Measurements from ENCODE around the gene THRSP.
"Not testable (repeated sequence)": the region's sequence is repeated elsewhere in the genome, so short reads cannot be mapped to it uniquely, and the experiment has no call there.

THRSP gene, protein sequence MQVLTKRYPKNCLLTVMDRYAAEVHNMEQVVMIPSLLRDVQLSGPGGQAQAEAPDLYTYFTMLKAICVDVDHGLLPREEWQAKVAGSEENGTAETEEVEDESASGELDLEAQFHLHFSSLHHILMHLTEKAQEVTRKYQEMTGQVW

DNA sequence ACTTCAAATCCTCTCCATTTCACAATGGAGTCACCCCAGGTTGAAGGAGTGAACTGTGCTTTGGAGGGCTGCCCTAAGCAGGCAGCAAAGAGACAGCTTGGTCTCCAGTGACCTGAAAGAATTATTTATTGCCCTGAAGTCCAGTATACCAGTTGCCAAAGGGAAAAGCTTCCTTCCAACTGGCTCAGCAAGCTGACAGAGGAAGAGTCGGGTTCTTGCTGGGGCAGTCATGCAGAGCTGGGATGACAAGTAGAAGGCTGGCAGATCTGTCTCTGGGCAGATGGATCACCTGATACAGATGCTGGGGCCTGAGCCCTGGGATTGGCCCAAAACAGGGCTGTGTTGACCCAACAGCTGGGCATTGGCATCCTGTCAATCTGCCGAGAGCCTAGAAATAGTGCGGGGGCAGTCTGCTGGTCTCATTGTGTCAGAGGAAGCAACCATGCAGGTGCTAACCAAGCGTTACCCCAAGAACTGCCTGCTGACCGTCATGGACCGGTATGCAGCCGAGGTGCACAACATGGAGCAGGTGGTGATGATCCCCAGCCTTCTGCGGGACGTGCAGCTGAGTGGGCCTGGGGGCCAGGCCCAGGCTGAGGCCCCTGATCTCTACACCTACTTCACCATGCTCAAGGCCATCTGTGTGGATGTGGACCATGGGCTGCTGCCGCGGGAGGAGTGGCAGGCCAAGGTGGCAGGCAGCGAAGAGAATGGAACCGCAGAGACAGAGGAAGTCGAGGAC lies at the start of gene THRSP:
Gene THRSP, plus strand, starts transcription at position 422 of the 742 bp plus-strand sequence. Its CDS starts 21 bp downstream, at position 443.
- H3K27ac Mint-ChIP-seq: no peak within 1 kb of the TSS
- H3K4me1 Mint-ChIP-seq (ENCODE audit: low read depth): no peaks in the 10 kb centered on the region
- no peak within 1 kb of the TSS for H3K4me3 Mint-ChIP-seq
- DNase-seq (ENCODE audit: low spot score): no peak
- no peaks in the 10 kb centered on the region for H3K27me3 Mint-ChIP-seq (ENCODE audit: low read depth)
- no peaks in the 10 kb centered on the region for H3K9me3 Mint-ChIP-seq
- peaks cover 13% of the 10 kb centered on the region for H3K36me3 Mint-ChIP-seq (ENCODE audit: low read depth)

DNA sequence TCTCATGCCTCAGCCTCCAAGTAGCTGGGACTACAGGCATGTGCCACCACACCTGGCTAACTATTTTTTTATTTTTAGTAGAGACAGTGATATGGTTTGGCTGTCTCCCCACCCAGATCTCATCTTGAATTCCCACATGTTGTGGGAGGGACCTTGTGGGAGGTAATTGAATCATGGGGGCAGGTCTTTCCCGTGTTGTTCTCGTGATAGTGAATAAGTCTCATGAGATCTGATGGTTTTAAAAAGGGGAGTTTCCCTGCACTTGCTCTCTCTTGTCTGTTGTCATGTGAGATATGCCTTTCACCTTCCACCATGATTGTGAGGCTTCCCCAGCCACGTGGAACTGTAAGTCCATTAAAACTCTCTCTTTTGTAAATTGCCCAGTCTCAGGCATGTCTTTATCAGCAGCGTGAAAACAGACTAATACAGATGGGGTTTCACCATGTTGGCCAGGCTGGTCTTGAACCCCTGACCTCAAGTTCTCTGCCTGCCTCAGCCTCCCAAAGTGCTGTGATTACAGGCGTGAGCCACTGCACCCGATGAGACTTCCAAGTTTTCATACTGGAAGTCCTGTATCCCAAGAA lies 48.6 kb upstream of the THRSP start:
- H3K27ac Mint-ChIP-seq; H3K4me1 Mint-ChIP-seq (ENCODE audit: low read depth); H3K27me3 Mint-ChIP-seq (ENCODE audit: low read depth); H3K4me3 Mint-ChIP-seq; DNase-seq (ENCODE audit: low spot score); H3K36me3 Mint-ChIP-seq (ENCODE audit: low read depth); H3K9me3 Mint-ChIP-seq: not testable (repeated sequence)

GRCh38 chr11:78015878-78016277 lies 47.8 kb upstream of the THRSP start:
- Mint-ChIP-seq H3K4me3 (no peak overlapping the region), H3K36me3 (ENCODE audit: low read depth) (no peaks in the 10 kb centered on the region), H3K9me3 (no peaks in the 10 kb centered on the region), H3K27me3 (ENCODE audit: low read depth) (peaks cover 7% of the 10 kb centered on the region), H3K4me1 (ENCODE audit: low read depth) (no peaks in the 10 kb centered on the region), H3K27ac (no peak overlapping the region)
- no peak for DNase-seq (ENCODE audit: low spot score)

GRCh38 chr11:78019808-78020207 lies 43.9 kb upstream of the THRSP start:
- H3K4me1 Mint-ChIP-seq (ENCODE audit: low read depth): peaks cover 3% of the 10 kb centered on the region
- no peak overlapping the region for H3K4me3 Mint-ChIP-seq
- H3K27me3 Mint-ChIP-seq (ENCODE audit: low read depth): peaks cover 22% of the 10 kb centered on the region
- no peak overlapping the region for H3K27ac Mint-ChIP-seq
- H3K9me3 Mint-ChIP-seq: no peaks in the 10 kb centered on the region
- H3K36me3 Mint-ChIP-seq (ENCODE audit: low read depth): no peaks in the 10 kb centered on the region
- no peak for DNase-seq (ENCODE audit: low spot score)

DNA sequence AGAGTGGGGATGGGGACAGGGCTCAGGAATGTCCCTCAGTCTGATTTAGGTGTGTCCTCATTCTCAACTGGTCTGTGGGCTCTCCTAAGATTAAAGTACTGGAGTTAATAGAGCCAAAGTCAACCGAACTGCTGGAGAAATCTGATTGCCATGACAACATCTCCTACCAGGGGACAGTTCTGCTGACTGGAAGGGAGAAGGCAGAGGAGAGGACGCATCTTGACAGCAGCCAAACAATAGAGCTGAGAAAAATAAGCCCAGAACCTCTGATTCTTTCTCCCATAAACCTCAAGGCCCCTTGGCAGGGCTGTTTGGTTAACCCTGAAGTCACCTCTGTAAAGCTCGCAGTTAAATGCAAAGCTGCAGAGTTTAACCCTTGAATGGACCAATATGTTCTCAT lies 43.4 kb upstream of the THRSP start:
- Mint-ChIP-seq H3K27me3 (ENCODE audit: low read depth) (peaks cover 22% of the 10 kb centered on the region), H3K27ac (no peak overlapping the region), H3K4me3 (no peak overlapping the region), H3K4me1 (ENCODE audit: low read depth) (peaks cover 3% of the 10 kb centered on the region), H3K36me3 (ENCODE audit: low read depth) (no peaks in the 10 kb centered on the region), H3K9me3 (no peaks in the 10 kb centered on the region)
- DNase-seq (ENCODE audit: low spot score): no peak

DNA sequence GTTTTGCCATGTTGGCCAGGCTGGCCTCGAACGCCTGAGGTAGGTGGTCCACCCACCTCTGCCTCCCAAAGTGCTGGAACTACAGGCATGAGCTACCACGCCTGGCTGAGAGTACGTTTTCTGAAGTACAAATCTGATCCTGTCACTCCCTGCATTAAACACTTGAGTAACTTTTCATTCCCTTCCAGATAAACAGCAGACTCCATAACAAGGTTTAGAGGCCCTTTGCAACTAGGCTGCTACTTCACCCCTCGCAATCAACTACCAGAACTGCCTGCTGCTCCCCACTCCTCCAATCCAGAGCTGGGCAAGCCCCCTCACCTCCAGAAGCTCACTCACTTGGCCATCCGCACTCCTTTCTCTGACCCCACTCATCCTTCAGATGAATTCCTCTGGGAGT lies 42.0 kb upstream of the THRSP start:
- no peaks in the 10 kb centered on the region for H3K36me3 Mint-ChIP-seq (ENCODE audit: low read depth)
- no peak overlapping the region for H3K4me3 Mint-ChIP-seq

GRCh38 chr11:78022397-78023396 lies 41.0 kb upstream of the THRSP start, which contains the start of gene KCTD14:
Gene KCTD14 (minus strand): TSS chr11:78023276. CDS start chr11:78023249, 27 bp downstream.
- Mint-ChIP-seq H3K4me3 (no peak within 1 kb of the TSS), H3K9me3 (no peaks in the 10 kb centered on the region), H3K36me3 (ENCODE audit: low read depth) (no peaks in the 10 kb centered on the region), H3K4me1 (ENCODE audit: low read depth) (peaks cover 3% of the 10 kb centered on the region), H3K27ac (no peak within 1 kb of the TSS), H3K27me3 (ENCODE audit: low read depth) (peaks cover 22% of the 10 kb centered on the region)
- no peak for DNase-seq (ENCODE audit: low spot score)

More for the DNA sequence above, 42.0 kb upstream of the THRSP start:
- Mint-ChIP-seq H3K27me3 (ENCODE audit: low read depth) (peaks cover 22% of the 10 kb centered on the region), H3K27ac (no peak overlapping the region), H3K9me3 (no peaks in the 10 kb centered on the region), H3K4me1 (ENCODE audit: low read depth) (peaks cover 3% of the 10 kb centered on the region)
- no peak for DNase-seq (ENCODE audit: low spot score)

DNA sequence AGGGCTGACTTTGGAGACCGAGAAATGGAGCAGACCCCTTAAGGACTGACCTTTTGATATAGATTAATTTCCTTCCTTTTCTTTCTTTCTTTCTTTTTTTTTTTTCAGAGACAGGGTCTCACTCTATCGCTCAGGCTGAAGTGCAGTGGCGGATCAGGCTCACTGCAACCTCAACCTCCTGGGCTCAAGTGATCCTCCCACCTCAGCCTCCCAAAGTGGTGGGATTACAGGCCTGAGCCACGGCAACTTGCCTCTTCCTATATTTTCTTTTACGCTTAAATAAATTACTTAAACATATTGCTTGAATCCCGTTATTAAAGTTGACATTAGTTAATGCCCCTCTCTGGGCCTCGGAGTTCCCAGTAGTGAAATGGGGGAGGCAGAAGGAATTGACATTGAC lies 40.2 kb upstream of the THRSP start:
- Mint-ChIP-seq H3K4me1 (ENCODE audit: low read depth) (peaks cover 3% of the 10 kb centered on the region), H3K27ac (no peak overlapping the region), H3K9me3 (no peaks in the 10 kb centered on the region), H3K27me3 (ENCODE audit: low read depth) (peaks cover 21% of the 10 kb centered on the region), H3K36me3 (ENCODE audit: low read depth) (no peaks in the 10 kb centered on the region), H3K4me3 (no peak overlapping the region)
- no peak for DNase-seq (ENCODE audit: low spot score)

DNA sequence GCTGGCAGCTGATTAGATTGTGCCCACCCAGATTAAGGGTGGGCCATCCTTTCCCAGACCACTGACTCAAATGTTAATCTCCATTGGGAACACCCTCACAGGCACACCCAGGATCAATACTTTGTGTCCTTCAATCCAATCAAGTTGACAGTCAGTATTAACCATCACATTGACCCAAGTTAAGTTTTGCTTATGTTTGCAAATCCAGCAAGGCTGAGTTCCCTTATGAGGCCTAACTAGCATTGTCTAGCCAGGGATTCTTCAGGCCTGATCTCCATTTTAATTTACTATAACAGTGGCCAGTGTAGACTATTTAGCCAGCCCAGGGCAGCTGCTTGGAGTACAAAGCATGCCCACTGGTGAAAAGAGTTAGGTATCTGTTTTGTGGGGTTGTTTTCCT lies 38.3 kb upstream of the THRSP start:
- Mint-ChIP-seq H3K4me3 (no peak overlapping the region), H3K4me1 (ENCODE audit: low read depth) (peaks cover 3% of the 10 kb centered on the region), H3K27ac (no peak overlapping the region), H3K36me3 (ENCODE audit: low read depth) (no peaks in the 10 kb centered on the region), H3K9me3 (no peaks in the 10 kb centered on the region), H3K27me3 (ENCODE audit: low read depth) (peaks cover 14% of the 10 kb centered on the region)
- DNase-seq (ENCODE audit: low spot score): no peak

DNA sequence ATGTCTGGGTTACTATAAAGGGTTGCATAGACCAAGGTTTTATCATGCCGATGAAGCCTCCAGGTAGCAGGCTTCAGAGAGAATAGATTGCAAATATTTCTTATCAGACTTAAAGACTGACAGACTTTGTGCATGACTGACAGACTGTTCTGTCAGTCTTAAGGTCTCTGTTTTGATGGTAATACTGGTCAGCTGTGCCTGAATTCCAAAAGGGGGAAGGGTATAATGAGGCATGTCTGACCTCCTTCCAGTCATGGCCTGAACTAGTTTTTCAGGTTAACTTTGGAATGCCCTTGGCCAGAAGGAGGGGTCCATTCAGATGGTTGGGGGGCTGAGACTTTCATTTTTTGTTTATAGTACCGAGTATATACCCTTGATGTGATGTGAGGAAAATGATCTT lies 35.9 kb upstream of the THRSP start:
- H3K27me3 Mint-ChIP-seq (ENCODE audit: low read depth): peaks cover under 1% of the 10 kb centered on the region
- peaks cover 5% of the 10 kb centered on the region for H3K4me1 Mint-ChIP-seq (ENCODE audit: low read depth)
- no peaks in the 10 kb centered on the region for H3K36me3 Mint-ChIP-seq (ENCODE audit: low read depth)
- H3K27ac Mint-ChIP-seq: no peak overlapping the region
- H3K9me3 Mint-ChIP-seq: no peaks in the 10 kb centered on the region
- H3K4me3 Mint-ChIP-seq: no peak overlapping the region
- DNase-seq (ENCODE audit: low spot score): no peak

GRCh38 chr11:78028423-78028822 lies 35.2 kb upstream of the THRSP start:
- not testable (repeated sequence) for H3K4me1 Mint-ChIP-seq (ENCODE audit: low read depth); H3K27me3 Mint-ChIP-seq (ENCODE audit: low read depth); H3K4me3 Mint-ChIP-seq; DNase-seq (ENCODE audit: low spot score); H3K36me3 Mint-ChIP-seq (ENCODE audit: low read depth); H3K27ac Mint-ChIP-seq; H3K9me3 Mint-ChIP-seq

DNA sequence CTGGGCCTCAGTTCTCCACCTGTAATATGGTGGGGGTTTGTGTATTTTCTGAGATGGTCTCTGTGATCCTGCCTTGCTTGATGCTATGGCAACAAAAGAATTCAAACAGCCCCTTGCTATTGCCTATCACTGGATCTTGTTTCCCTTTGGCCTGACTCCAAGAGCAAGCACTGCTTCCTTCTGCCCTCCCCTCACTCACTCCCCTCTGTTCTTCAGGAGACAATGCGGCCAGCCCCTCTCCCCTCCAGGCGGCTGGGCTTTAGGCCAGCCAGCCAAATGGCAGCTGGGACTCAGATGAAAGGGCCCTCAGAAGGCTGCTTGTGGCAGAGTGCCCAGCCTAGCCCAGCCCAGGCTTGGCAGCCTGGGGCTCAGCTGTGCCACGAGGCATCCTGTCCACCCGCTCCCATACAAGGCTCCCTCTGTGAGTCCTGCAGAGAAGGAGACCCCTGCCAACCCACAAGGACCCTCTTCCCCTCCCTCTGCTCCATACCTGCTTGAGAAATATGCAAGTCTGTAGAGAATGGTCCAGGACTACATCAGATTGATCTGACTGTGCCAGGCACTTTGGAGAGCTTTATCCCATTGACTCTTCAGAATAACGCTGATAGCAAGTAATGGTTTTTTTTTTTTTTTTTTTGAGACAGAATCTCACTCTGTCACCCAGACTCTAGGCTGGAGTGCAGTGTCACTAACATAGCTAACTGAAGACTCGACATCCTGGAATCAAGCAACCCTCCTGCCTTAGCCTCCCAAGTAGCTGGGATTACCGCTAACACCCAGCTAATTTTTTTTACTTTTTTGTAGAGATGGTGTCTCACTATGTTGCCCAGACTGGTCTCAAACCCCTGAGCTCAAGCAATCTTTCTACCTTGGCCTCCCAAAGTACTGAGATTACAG lies 33.0 kb upstream of the THRSP start:
- Mint-ChIP-seq H3K9me3 (no peaks in the 10 kb centered on the region), H3K4me3 (no peak overlapping the region), H3K27me3 (ENCODE audit: low read depth) (no peaks in the 10 kb centered on the region), H3K27ac (no peak overlapping the region), H3K4me1 (ENCODE audit: low read depth) (peaks cover 2% of the 10 kb centered on the region), H3K36me3 (ENCODE audit: low read depth) (no peaks in the 10 kb centered on the region)
- no peak for DNase-seq (ENCODE audit: low spot score)

- Mint-ChIP-seq H3K4me1 (ENCODE audit: low read depth) (peaks cover 2% of the 10 kb centered on the region), H3K4me3 (no peak overlapping the region), H3K9me3 (no peaks in the 10 kb centered on the region), H3K27ac (no peak overlapping the region), H3K36me3 (ENCODE audit: low read depth) (no peaks in the 10 kb centered on the region), H3K27me3 (ENCODE audit: low read depth) (no peaks in the 10 kb centered on the region)
- DNase-seq (ENCODE audit: low spot score): no peak
These were observed 32.0 kb upstream of the THRSP start for GRCh38 chr11:78031629-78032028.

Measured in T-helper 2 cell treated with Interferon-gamma antibody and Interleukin-4, amounts not matched to agents 5 μg/mL and 100 μg/mL, for 36 hours (primary cell).